ENCODE data around the gene ZFP28. TPM values are rescaled to one million over a fixed set of nuclear protein-coding genes. Genes with fewer than 3 reads are reported as not detected.

ZFP28 gene
- polyA plus RNA-seq, 1 of the 3 experiments (the other 2 are of a cell fraction), result 3.5 TPM

DNA sequence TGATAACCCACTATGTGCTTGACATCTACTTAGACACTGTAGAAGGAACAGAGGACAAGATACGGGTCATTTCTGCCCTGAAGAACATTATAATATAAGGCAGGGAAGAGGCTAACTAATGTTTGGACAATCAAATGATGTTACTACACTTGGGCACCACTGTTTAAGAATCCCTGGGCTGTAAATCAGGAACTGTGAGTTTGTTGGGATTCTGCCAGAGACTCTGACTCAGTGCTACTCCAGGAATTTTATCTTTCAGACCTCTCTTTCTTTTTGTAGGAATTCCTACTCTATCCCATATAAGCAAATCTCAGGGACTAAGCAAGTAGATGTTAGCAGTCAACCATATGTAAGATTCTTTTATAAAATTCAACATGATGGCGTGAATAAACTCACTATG, 34.2 kb upstream of the ZFP28 start:
- Histone ChIP-seq H3K9me2 (no peaks in the 10 kb centered on the region), H3K4me3 (ENCODE audit: low read depth in 2 of 2, low read length in 1 of 2) (no peak overlapping the region), H4K20me1 (ENCODE audit: insufficient read depth) (no peaks in the 10 kb centered on the region), H3K79me2 (ENCODE audit: insufficient read depth) (no peaks in the 10 kb centered on the region), H3K4me1 (ENCODE audit: control insufficient read depth in 1 of 2, insufficient read depth in 2 of 2, low read depth in 1 of 2, low read length in 1 of 2) (peaks cover 0 to 10% of the 10 kb centered on the region in 2 experiments; a peak in 1 of 4 replicates), H3K27ac (ENCODE audit: low read depth in 2 of 2, low read length in 1 of 2) (no peak overlapping the region), H3K4me2 (no peak overlapping the region), H3K27me3 (ENCODE audit: insufficient read depth) (no peaks in the 10 kb centered on the region), H3K36me3 (replicated peaks in 1 of 2; ENCODE audit: control insufficient read depth in 1 of 2, insufficient read depth in 2 of 2, low read length in 1 of 2) (peaks cover 2 to 3% of the 10 kb centered on the region in 2 experiments), H3K9me3 (no peaks in the 10 kb centered on the region), H3F3A (replicated peaks; ENCODE audit: insufficient read depth) (no peaks in the 10 kb centered on the region), H3K9ac (no peak overlapping the region), H2AFZ (ENCODE audit: low read depth) (no peak overlapping the region)
- TF ChIP-seq NRF1 (IDR thresholded peaks at IDR 0.05; ENCODE audit: low read depth, low read length), result no peak
- no peak for TF ChIP-seq SIN3A (IDR thresholded peaks at IDR 0.05; ENCODE audit: borderline replicate concordance, low read depth, low read length)
- no peak for TF ChIP-seq POLR2AphosphoS5 (IDR thresholded peaks at IDR 0.05; ENCODE audit: low read depth, low read length)
- ChIA-PET POLR2A (no interaction called here), CTCF (interaction anchor here (1.2 to 1.3 kb wide), 2 partner anchors 14 to 17 kb away, joined by 3 read pairs; no protein-coding TSS in a partner anchor)
- WGBS (ENCODE audit: low lambda C conversion rate), result 57% methylated on average over 2 of the region's 2 CpGs
- no peak for DNase-seq

GRCh38 chr19:56507446-56508289, 31.1 kb upstream of the ZFP28 start, which contains the start of gene ZNF471:
ZNF471 (plus strand) TSS chr19:56507855; CDS start chr19:56511572, 3,717 bp downstream.
- Histone ChIP-seq H3K4me1 (ENCODE audit: control insufficient read depth in 1 of 2, insufficient read depth in 2 of 2, low read depth in 1 of 2, low read length in 1 of 2) (peaks cover 0 to 10% of the 10 kb centered on the region in 2 experiments; a peak in 1 of 4 replicates), H3F3A (replicated peaks; ENCODE audit: insufficient read depth) (no peaks in the 10 kb centered on the region), H3K79me2 (ENCODE audit: insufficient read depth) (no peaks in the 10 kb centered on the region), H3K4me3 (ENCODE audit: low read depth in 2 of 2, low read length in 1 of 2) (peak within 1 kb of the TSS; percentile 44 to 72), H2AFZ (ENCODE audit: low read depth) (peak within 1 kb of the TSS; percentile 90), H3K36me3 (replicated peaks in 1 of 2; ENCODE audit: control insufficient read depth in 1 of 2, insufficient read depth in 2 of 2, low read length in 1 of 2) (peaks cover 0 to 6% of the 10 kb centered on the region in 2 experiments), H3K9me2 (no peaks in the 10 kb centered on the region), H3K9me3 (no peaks in the 10 kb centered on the region), H4K20me1 (ENCODE audit: insufficient read depth) (no peaks in the 10 kb centered on the region), H3K27ac (ENCODE audit: low read depth in 2 of 2, low read length in 1 of 2) (peak within 1 kb of the TSS; percentile 87 to 94), H3K27me3 (ENCODE audit: insufficient read depth) (no peaks in the 10 kb centered on the region), H3K9ac (peak within 1 kb of the TSS; percentile 88), H3K4me2 (peak within 1 kb of the TSS; percentile 88)
- DNase-seq, result peak; percentile 98
- POLR2A ChIA-PET, result no interaction called here
- TF ChIP-seq NRF1 (IDR thresholded peaks at IDR 0.05; ENCODE audit: low read depth, low read length) (peak; percentile 95), MAX (IDR thresholded peaks at IDR 0.05; ENCODE audit: low read depth) (peak; percentile 93), EZH2phosphoT487 (IDR thresholded peaks at IDR 0.05; ENCODE audit: borderline replicate concordance, low read depth) (no peak), POLR2AphosphoS5 (IDR thresholded peaks at IDR 0.05; ENCODE audit: low read depth, low read length) (peak; percentile 65), MXI1 (IDR thresholded peaks at IDR 0.05; ENCODE audit: low read depth, low read length) (peak; percentile 92), JUND (IDR thresholded peaks at IDR 0.05) (no peak), SIN3A (IDR thresholded peaks at IDR 0.05; ENCODE audit: borderline replicate concordance, low read depth, low read length) (0 out of 2 replicates have a peak, but pooled peaks have one; percentile 39), GABPA (IDR thresholded peaks at IDR 0.05; ENCODE audit: low read depth) (no peak)
- CTCF ChIA-PET, result no interaction called here
- 1% methylated on average over 25 of the region's 74 CpGs for WGBS (ENCODE audit: low lambda C conversion rate)

DNA sequence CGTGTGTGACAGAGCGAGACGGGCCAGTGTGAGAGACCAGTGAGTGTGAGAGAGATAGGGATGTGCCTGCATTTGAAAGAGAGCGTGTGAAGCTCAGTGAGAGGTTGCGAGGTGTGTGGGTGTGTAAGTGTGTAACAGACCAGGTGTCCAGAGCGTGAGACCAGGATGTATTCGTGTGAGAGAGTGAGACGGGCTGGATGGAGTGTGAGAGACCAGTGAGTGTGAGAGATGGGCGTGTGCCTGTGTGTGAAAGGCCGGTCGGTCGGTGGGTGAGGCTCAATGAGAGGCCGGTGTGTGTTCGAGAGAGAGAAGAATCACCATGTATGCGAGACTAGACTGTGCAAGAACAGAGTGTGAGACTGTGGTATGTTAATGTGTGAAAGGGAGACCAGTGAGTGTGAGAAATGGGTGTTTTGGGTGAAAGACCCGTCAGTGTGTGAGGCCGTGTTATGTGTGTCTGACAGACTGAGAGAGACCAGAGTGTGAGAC, 30.4 kb upstream of the ZFP28 start:
- H3K27me3 ChIP-seq (ENCODE audit: insufficient read depth), result no peaks in the 10 kb centered on the region
- no peaks in the 10 kb centered on the region for H4K20me1 ChIP-seq (ENCODE audit: insufficient read depth)
- WGBS (ENCODE audit: low lambda C conversion rate), result 6% methylated on average over 17 of the region's 17 CpGs
- peak overlapping the region in 1 of 2 experiments; percentile 87; a peak in 2 of 4 replicates for H3K27ac ChIP-seq (ENCODE audit: low read depth in 2 of 2, low read length in 1 of 2)
- peak overlapping the region; percentile 44 to 72 for H3K4me3 ChIP-seq (ENCODE audit: low read depth in 2 of 2, low read length in 1 of 2)
- H3K4me2 ChIP-seq, result peak overlapping the region; percentile 88
- H3K79me2 ChIP-seq (ENCODE audit: insufficient read depth), result no peaks in the 10 kb centered on the region
- DNase-seq, result no peak
- no peaks in the 10 kb centered on the region for H3F3A ChIP-seq (replicated peaks; ENCODE audit: insufficient read depth)
- ChIA-PET CTCF (no interaction called here), POLR2A (no interaction called here)
- H3K9me3 ChIP-seq, result peaks cover 5% of the 10 kb centered on the region; the same call in 1 of the 2 replicates
- no peaks in the 10 kb centered on the region for H3K9me2 ChIP-seq
- peaks cover 0 to 10% of the 10 kb centered on the region in 2 experiments; a peak in 1 of 4 replicates for H3K4me1 ChIP-seq (ENCODE audit: control insufficient read depth in 1 of 2, insufficient read depth in 2 of 2, low read depth in 1 of 2, low read length in 1 of 2)
- peak overlapping the region; percentile 88 for H3K9ac ChIP-seq
- 0 out of 2 replicates have a peak, but pooled peaks have one; percentile 19 for TF ChIP-seq MXI1 (IDR thresholded peaks at IDR 0.05; ENCODE audit: low read depth, low read length)
- TF ChIP-seq FOXM1 (IDR thresholded peaks at IDR 0.05; ENCODE audit: low read depth), result no peak
- H2AFZ ChIP-seq (ENCODE audit: low read depth), result peak overlapping the region; percentile 87
- peaks cover 0 to 13% of the 10 kb centered on the region in 2 experiments for H3K36me3 ChIP-seq (replicated peaks in 1 of 2; ENCODE audit: control insufficient read depth in 1 of 2, insufficient read depth in 2 of 2, low read length in 1 of 2)
